ENCODE results near the gene PSME1.

The PSME1 gene

DNA sequence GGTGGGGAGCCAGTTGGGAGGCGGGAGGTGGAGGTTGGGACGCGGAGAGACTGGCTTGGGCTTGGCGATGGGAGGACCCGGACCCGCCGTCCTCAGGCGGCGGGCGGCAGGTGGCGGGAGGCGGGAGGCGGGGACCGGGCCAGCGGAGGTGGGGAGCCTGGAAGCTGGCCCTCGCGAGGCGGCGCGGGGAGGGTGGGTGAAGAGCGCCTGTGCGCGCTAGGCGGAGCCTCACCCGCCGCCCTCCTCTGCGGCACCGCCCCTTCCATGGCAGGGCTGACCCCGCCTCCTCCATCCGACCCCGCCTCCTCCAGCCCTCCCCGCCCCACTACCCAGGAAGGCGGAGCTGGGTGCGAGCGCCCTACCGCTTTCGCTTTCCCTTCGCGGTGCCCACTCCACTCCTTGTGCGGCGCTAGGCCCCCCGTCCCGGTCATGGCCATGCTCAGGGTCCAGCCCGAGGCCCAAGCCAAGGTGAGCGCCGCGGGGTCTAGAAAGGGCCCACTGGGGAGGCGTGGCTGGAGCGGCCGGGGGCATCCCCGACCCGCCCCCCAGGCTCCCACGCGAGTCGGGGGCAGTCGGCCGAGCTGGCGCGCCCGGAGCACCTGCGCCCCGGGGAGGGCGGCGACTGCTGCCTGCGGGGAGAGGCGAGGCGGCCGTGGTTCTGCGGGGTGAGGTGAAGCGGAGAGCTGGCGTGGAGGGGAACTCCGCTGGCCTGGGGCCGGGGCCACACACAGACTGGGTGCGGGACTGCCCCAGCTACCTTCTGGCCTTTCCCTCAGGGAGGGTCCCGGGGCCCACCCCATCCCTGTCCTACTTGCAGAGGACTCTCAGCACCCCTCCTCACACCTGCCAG, at the start of gene PSME1:
Gene PSME1 (plus strand): TSS at position 361 of the 850 bp plus-strand sequence. CDS start 69 bp downstream, at position 430.
- peak; percentile 93 for DNase-seq (ENCODE audit: low spot score)

- no peak for DNase-seq (ENCODE audit: low spot score)
Measured at GRCh38 chr14:24087004-24087403, 49.0 kb upstream of the PSME1 start.

DNA sequence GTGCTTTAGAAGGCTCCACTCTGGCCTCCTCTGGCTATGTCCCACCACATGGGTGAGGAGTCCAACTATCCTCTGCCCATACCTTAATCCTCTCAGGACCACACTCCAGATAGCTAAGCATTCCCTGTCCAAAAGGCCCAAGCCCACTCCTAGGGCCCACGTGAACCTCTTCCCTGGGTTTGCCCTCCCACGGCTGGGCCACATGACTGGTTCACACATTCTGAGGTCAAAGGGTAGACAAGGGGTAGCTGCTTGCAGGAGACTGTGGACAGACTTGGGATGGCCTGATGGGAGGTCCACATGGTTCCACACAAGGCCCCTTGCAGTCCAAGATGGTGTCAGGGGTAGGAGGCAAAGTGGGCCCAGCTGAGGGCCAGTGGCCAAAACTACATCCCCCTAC, 47.9 kb upstream of the PSME1 start:
- DNase-seq (ENCODE audit: low spot score), result no peak

GRCh38 chr14:24089890-24090289, 46.1 kb upstream of the PSME1 start:
- no peak for DNase-seq (ENCODE audit: low spot score)

- DNase-seq (ENCODE audit: low spot score), result no peak
Measured at GRCh38 chr14:24092110-24092504, 43.9 kb upstream of the PSME1 start.

GRCh38 chr14:24092505-24093206, 43.3 kb upstream of the PSME1 start:
- DNase-seq (ENCODE audit: low spot score), result no peak

DNA sequence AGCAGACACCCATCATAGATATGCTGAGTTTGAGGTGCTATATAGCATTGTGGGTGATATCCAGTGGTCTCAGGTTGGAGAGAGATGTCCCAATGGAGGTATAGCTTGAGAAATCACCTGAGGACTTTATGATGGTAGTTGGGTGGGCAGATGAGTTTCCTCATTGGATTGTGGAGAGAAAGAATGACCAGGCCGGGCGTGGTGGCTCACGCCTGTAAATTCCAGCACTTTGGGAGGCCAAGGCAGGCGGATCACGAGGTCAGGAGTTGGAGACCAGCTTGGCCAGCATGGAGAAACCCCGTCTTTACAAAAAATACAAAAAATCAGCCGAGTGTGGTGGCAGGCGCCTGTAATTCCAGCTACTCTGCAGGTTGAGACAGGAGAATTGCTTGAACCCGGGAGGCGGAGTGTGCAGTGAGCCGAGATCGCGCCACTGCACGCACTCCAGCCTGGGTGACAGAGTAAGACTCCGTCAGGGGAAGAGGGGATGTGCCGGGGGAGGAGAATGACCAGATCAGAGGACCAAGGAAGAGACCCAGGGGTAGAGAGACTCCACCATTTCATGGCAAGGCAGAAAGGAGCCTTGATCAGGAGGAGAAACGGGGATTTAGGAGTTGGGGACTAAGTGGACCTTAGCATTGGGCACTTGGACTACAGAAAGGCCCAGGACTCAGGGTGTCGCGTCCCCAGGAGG, 42.6 kb upstream of the PSME1 start:
- no peak for DNase-seq (ENCODE audit: low spot score)

DNA sequence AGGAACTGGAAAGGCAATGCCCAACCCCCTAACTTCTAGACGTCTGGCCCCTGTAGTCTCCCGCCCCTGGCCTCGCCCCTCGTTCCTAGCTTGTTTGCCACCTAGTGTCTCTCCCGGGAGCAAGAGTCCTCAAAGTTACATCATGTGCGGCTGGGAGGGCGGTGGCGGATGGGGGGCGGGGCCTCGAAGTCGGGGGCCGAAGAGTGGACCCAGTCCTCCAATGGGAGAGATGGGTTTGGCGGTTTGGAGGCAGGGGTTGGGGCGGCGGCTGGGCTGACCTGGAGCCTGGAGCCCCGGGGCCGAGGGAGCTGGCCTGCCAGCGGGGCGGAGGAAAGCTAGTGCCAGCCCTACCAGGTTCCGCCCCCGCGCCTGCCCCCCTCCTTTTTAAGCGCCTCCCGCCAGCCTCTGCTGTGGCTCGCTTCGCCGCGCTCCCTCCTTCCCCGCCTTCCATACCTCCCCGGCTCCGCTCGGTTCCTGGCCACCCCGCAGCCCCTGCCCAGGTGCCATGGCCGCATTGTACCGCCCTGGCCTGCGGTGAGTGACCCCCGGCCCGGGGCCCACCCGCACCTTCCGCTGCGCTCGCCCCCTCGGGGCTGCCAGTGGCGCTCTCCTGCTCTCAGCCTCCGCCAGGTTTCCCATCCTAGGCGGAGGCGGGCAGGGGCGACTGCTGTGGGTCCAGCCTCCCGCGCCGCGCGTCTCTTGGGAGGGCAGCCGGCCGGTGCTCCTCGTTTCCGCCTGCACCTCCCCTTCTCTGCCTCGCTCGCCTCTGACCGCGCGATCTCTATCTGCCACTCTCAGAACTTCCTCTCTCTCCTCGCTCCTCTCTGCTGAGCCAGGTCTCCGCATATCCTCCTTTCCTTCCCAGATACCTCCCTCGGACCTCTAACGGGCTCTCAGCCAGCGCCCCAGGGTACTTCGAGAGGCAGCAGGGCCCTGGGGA, 41.8 kb upstream of the PSME1 start, which contains the start of gene PCK2:
Gene PCK2 (plus strand): TSS at position 411 of the 940 bp plus-strand sequence. CDS start 95 bp downstream, at position 506.
- DNase-seq (ENCODE audit: low spot score), result peak; percentile 85

GRCh38 chr14:24094841-24095270, 41.1 kb upstream of the PSME1 start:
- no peak for DNase-seq (ENCODE audit: low spot score)

DNA sequence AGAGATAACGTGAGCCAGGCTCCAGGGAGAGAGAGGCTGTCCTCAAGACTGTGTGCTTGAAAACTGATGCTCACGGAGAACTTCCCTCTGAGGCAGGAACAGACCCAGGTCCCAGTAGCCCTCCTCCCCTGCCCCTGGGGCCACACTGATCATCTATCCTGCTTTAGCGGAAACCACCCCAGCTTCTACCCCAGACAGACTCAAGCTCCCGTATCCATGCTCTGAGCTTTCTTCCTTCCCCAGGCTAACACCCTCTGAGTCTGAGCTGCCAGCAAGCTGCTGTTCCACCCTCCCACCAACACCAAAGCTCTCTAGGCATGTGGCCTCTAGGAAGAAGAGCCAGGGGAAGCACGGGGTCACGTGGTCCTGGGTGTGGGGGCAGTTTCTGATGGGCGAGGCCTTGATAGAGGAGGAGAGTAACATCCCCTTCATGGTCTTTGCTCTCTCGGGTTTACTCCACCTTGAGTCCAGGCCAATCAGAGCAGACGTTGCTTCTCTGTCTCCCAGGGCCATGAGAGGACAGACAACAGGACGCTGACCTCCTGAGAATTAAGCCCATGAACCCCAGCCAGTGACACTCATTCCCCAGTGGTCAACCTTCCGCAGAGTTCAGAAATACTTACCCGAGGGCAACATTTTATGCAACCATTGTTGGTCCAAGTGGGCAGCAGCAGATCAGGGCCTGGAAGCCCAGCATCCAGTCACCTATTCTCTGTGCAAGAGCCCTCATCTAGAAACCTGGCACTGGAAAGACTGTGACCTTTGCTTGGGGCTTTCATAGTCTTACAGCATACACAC, 40.5 kb upstream of the PSME1 start:
- DNase-seq (ENCODE audit: low spot score), result no peak

- no peak for DNase-seq (ENCODE audit: low spot score)
Measured at GRCh38 chr14:24096545-24097181, 39.3 kb upstream of the PSME1 start.

- DNase-seq (ENCODE audit: low spot score), result no peak
Measured at GRCh38 chr14:24098229-24098926, 37.6 kb upstream of the PSME1 start.

- DNase-seq (ENCODE audit: low spot score), result no peak
Measured at GRCh38 chr14:24098927-24099813, 36.8 kb upstream of the PSME1 start.

GRCh38 chr14:24100197-24100981, 35.6 kb upstream of the PSME1 start:
- DNase-seq (ENCODE audit: low spot score), result no peak

DNA sequence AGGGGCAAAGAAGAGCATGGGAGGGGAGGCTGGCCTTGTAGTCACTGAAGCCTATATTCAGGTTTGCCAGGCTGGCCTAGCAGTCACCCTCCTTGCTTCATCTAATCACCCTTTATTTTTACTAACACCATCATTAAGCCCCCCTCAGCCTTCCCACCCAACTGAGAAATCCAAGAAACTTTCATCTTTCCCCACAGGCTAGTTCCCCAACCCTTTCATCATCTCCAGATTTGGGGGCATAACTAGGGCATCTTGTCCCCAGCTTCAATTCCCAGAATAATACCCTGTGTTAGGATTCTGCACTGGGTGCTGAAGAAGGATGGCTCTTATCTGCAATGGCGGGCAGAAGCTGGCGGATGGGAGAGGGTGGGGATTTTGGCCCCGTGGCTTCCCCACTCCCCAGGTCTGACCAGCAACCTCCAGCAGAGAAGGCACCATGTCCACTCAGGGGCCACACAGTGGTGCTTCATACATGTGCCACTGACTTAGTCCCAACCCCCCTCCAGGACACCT, 35.0 kb upstream of the PSME1 start:
- DNase-seq (ENCODE audit: low spot score), result no peak

DNA sequence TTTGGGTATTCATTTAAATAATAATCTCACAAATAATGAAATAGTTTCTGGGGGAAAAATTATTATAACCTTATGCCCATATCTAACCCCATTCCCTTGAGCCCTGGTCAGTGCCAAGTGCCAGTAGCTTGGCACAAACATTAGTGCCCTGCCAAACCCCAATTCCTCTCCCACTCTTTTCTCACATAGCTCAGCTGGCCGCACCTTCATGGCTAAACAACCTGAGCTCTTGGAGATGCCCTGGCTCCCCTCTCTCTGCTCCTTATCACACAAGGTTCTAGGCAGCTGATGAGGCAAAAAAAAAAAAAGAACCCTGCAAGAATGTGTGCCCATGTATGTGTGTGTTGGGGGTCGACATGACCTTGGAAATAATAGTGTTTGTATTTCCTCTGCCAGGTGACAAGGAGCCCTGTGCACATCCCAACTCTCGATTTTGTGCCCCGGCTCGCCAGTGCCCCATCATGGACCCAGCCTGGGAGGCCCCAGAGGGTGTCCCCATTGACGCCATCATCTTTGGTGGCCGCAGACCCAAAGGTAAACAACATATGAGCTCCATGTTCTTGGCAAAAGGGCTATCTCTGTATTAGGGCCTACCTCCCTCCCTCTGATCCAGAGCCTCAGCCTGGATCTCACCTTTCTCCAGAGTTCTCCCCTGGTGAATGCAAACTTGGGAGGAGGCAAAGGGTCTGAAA, 33.5 kb upstream of the PSME1 start:
- no peak for DNase-seq (ENCODE audit: low spot score)

GRCh38 chr14:24103451-24103850, 32.5 kb upstream of the PSME1 start:
- DNase-seq (ENCODE audit: low spot score), result no peak

Data from left forelimb (tissue), 1 donor.